ENCODE measurements around the gene OR13J1.
"Not testable (repeated sequence)": the region's sequence is repeated elsewhere in the genome, so short reads cannot be mapped to it uniquely, and the experiment has no call there.

OR13J1 gene

GRCh38 chr9:35905051-35905781 lies 35.0 kb upstream of the OR13J1 start:
- no peak for DNase-seq (ENCODE audit: low spot score)

- no peak for DNase-seq (ENCODE audit: low spot score)
These were observed 34.1 kb upstream of the OR13J1 start for GRCh38 chr9:35904338-35904737.

- DNase-seq (ENCODE audit: low spot score), result no peak
These were observed 32.8 kb upstream of the OR13J1 start for GRCh38 chr9:35903049-35903448.

- DNase-seq (ENCODE audit: low spot score), result no peak
These were observed 28.8 kb upstream of the OR13J1 start for GRCh38 chr9:35899021-35899420.

GRCh38 chr9:35898337-35898736 lies 28.1 kb upstream of the OR13J1 start:
- DNase-seq (ENCODE audit: low spot score), result no peak

- DNase-seq (ENCODE audit: low spot score), result not testable (repeated sequence)
These were observed 27.3 kb upstream of the OR13J1 start for GRCh38 chr9:35897376-35898099.

- DNase-seq (ENCODE audit: low spot score), result no peak
These were observed 26.4 kb upstream of the OR13J1 start for GRCh38 chr9:35896570-35896969.

- no peak for DNase-seq (ENCODE audit: low spot score)
These were observed 21.9 kb upstream of the OR13J1 start for GRCh38 chr9:35892051-35892450.

GRCh38 chr9:35891646-35892045 lies 21.4 kb upstream of the OR13J1 start:
- DNase-seq (ENCODE audit: low spot score), result no peak

- DNase-seq (ENCODE audit: low spot score), result not testable (repeated sequence)
These were observed 14.7 kb upstream of the OR13J1 start for GRCh38 chr9:35884908-35885307.

GRCh38 chr9:35882996-35883395 lies 12.8 kb upstream of the OR13J1 start:
- no peak for DNase-seq (ENCODE audit: low spot score)

GRCh38 chr9:35882263-35882848 lies 12.2 kb upstream of the OR13J1 start:
- DNase-seq (ENCODE audit: low spot score), result peak; percentile 83

- DNase-seq (ENCODE audit: low spot score), result no peak
These were observed 2.3 kb upstream of the OR13J1 start for GRCh38 chr9:35872505-35872904.

- DNase-seq (ENCODE audit: low spot score), result no peak
These were observed 1.3 kb upstream of the OR13J1 start for GRCh38 chr9:35871545-35871944.

GRCh38 chr9:35869621-35870216 lies 482 bp downstream of the OR13J1 start:
- no peak for DNase-seq (ENCODE audit: low spot score)

GRCh38 chr9:35868933-35869332 lies 1.3 kb downstream of the OR13J1 start:
- DNase-seq (ENCODE audit: low spot score), result no peak

GRCh38 chr9:35867538-35867937 lies 2.7 kb downstream of the OR13J1 start:
- DNase-seq (ENCODE audit: low spot score), result peak; percentile 25

- DNase-seq (ENCODE audit: low spot score), result peak; percentile 29
These were observed 5.4 kb downstream of the OR13J1 start for GRCh38 chr9:35864695-35865255.

GRCh38 chr9:35863583-35863982 lies 6.6 kb downstream of the OR13J1 start:
- DNase-seq (ENCODE audit: low spot score), result peak; percentile 32

- DNase-seq (ENCODE audit: low spot score), result no peak
These were observed 7.9 kb downstream of the OR13J1 start for GRCh38 chr9:35862328-35862727.

GRCh38 chr9:35861161-35861897 lies 8.9 kb downstream of the OR13J1 start:
- DNase-seq (ENCODE audit: low spot score), result peak; percentile 37

GRCh38 chr9:35859990-35860339 lies 10.2 kb downstream of the OR13J1 start:
- DNase-seq (ENCODE audit: low spot score), result no peak

Measured in ecto neural progenitor cell (in vitro differentiated cells).